GM18858 (cell line): ENCODE measurements around the gene SORL1.

ENCODE experiments used
- ATAC-seq: cut with Tn5 transposase; IDR thresholded peaks from one replicate; pipeline ENCODE4 v1.9.1; 2021; ENCODE audit not compliant: unreplicated experiment

Gene SORL1

DNA sequence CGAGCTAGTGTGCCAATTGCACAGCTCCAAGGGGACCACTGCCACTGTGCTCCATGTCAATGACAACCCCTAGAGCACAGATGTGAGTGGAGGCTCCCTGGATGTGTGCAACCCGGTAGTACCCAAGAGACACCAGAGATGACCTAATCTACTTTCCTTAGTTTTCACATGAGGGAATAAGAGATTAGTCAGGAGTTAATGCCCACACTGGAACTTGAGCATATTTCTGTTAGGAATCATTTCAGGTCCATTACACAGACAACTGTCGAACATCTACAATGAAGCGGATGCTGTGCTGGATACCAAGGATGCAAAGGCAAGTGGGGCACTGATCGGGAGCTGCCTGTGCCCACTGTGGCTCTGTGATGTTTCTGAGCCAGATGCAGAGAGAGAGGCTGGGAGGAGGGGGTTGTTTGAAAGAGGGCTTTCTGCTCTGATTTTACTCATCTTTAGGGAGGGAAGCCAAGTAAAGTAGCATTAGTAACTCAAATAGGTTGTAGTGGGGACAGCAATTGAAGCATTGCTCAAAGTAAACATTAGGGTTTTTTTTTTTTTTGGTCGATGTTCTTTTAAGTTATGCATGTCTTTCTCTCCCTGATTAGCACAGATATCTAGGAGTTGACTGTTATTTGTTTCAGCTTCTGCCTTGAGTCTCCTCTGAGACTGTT, 83.1 kb downstream of the SORL1 start:
- ATAC-seq, result no peak

DNA sequence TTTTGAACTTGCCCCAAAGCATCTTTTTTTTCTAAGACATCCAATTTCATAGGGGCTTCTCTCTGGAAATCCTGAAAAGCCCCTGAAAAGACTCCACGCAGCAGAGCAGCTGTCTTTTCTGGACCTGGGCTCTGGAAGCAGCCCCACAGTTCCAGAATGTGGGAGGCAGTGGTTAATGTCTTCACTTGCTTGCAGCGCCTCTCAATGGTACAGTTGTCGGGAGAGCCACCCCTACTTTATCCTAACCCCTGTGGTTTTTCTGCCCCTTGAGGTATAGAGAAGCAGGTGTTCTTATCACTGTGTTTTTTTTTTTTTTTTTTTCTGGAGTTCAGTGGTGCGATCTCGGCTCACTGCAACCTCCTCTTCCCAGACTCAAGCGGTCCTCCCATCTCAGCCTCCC, 84.0 kb downstream of the SORL1 start:
- ATAC-seq, result no peak

DNA sequence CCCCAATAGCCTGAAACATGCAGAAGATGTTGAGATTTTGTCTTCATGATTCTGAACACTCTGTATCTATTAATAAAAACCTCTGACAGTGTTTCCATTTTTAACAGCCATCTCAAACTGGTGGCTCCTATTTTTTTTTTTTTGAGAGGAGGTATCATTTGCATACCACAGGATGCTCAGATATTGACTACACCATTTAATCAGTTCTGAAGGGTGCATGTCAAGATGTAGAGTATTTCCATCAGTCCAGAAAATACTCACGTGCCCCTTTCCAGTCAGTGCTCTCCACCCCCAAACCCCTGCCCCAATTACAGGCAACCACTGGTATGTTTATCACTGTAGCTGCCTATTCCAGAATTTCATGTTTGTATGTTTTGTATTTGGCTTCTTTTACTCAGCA, 85.9 kb downstream of the SORL1 start:
- ATAC-seq, result peak; percentile 58

DNA sequence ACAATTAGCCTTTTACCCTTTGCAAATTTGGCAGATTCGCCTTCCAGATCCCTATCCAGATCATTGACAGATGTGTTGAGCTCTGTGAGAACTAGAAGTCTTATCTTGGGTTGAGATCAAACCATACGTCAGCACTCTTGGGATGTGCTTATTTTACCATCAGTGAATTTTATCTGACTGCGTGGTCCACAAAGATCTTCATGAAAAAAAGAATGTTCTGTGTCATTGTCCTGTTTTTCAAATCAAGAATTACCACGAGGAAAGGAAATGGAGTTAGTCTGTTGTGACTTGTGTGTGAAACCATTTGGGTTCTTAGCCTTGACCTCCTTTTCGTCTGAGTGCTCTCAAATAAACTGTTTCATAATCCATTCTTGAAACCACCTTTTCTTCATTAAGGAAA, 86.9 kb downstream of the SORL1 start:
- no peak for ATAC-seq

DNA sequence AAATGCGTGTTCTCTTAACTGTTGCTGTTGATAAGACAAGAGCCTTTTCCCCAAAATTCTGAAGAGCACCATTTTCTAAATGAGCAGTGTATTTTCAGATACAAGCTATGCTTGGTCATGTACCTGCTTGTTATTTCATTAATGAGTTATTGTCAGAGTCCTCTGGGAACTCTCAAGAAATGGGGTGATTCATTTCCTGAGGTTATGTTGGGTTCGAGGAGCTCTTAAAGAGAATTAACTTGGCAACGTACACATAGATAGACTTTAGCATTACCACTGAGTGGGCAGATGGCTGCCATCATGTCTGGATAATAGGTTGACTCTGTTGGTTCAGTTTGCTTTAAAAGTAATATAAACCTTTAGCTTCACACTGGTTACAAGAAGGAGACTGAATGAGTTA, 88.5 kb downstream of the SORL1 start:
- ATAC-seq, result no peak

DNA sequence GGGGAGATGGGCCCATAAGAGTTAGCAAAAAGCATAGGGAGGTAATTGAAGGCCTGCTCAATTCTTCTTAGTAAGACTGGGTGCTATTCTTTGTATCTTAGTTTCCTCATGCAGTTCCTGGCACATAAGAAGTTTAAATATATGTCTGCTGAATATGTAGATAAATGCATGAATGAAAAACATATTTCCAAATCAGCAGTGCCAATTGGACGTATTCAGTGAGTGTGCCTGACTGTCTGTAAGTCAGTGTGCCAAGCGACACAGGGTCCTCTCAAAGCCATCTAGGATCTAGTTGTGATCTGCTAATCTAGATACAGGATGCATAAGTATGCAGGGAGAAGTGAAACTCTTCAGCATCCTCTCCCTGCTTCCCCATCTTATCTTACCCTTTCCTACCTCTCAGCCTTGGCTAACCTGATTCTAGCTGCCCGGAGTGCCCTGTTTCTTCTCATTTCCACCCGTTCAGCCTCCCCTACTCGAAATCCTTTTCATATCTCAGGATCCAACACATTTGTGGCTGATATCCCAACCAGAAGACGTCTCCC, 91.8 kb downstream of the SORL1 start:
- no peak for ATAC-seq

DNA sequence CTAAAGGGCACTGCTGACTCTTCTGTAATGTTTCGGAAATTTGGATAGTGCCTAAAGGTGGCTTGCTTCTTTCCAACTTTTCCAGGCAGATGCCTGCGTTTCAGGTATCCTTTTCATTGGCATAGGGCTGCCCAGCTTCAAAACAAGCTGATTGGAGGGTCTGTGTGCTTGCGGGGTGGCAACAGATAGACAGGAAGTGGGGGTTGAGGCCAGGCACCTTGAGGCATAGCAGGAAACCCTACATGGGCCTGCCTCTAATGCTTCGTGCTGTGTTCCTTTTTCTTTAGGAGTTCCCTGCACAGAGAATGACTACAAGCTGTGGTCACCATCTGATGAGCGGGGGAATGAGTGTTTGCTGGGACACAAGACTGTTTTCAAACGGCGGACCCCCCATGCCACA, 92.8 kb downstream of the SORL1 start:
- no peak for ATAC-seq

DNA sequence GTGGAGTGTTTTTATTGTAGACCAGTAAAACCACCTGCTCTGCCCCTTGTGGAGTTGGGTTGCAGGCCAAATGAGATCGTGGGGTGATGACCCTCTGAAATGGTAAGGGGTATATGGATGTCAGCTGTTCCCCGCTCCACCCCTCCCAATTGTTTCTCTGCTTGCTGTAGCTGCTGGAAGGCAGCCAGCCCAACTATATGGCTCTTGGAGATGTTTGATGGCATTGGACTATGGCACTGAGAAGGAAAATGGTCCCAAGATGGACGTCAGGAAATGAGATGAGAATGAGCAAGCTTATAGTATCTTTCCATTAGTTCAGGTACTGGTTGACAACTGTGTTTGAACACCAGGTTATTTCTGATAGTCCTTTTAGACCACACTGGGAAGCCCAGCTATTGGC, 95.5 kb downstream of the SORL1 start:
- no peak for ATAC-seq

DNA sequence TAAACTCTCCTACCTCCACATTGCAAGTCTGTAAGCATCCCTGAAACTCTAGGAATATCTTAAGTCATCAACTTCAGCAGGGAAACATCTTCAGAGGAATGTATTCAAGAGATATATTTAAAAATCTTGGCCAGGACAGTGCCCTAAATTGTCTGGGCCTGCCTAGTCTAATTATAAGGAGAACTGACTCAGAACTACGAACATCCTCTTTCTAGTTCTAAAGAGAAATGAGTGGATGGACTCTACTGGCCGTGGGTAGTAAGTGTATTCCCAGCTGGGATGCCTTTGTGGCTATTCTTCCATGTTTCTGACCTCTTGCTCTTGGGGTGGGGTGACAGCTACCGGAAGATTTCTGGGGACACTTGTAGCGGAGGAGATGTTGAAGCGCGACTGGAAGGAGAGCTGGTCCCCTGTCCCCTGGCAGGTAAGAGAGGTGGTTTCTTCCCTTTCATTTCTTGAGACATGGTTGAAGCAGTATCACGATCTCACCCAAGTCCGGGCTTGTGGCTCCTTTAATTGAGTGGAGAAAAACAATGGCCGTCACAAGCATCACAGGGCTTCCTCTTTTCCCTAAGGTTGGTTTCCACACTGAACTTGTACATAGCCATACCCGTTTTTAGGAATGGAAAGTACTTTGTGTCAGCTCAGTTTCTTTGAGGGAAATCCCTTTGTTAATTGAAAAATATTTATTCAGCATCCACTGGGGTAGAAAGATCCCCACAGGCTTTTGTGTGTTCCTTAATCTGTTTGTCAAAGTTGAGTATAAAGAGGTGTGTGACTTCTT, 98.3 kb downstream of the SORL1 start:
- no peak for ATAC-seq

DNA sequence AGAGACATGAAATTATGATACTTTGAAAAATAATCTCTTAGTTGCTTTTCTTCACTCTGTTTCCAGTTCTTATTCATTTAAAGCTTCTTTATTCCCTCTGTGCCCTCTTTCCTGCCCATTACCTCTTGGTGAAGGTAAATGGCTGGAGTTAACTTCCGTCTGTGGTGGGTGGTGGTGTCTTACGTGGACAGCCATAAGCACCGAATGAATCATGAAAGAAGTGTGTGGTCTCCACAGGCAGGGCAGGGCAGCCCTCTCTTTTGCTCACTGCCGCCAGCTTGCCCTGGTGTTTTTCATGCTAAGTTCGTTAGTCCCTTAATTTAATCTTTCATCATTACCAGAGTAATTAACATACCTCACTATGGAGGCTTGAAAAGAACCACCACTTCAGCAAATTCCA, 99.3 kb downstream of the SORL1 start:
- no peak for ATAC-seq

DNA sequence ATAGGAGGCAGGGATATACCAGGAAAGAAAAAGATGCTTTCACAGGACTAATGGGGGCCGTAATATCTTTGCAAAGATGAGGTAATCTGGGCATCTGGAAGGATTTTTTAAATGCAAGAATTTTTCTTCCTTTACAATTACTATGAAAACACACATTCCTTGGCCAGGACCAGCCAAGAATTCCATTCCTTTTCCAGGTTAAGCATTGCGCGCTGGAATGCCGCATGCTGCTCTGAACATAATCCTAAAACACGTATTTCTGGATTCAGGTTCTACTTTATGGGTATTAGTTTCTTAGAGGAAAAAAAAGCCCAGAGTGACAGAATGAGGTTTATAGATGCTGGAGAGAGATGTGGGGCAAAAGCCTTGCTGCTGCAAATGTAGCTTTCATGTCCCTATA, 100.0 kb downstream of the SORL1 start:
- ATAC-seq, result no peak

DNA sequence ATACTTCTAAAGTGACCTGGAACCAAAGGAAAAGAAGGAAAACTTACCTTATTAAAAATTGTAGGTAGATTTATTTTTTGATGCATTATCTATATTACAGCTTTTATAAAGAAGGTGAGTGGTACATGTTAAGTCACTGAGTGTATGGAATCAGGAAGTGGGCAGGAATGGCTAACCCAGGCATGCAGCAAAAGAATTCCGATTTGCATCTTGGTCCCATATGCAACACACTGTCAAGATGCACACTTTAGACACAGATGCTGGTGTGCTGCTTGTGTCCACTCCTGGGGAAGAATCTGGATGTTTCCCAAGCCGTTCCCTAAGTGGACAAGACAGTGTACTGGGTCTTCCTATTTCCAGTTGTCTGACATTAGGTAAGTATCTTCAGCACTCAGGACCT, 100.5 kb downstream of the SORL1 start:
- no peak for ATAC-seq

DNA sequence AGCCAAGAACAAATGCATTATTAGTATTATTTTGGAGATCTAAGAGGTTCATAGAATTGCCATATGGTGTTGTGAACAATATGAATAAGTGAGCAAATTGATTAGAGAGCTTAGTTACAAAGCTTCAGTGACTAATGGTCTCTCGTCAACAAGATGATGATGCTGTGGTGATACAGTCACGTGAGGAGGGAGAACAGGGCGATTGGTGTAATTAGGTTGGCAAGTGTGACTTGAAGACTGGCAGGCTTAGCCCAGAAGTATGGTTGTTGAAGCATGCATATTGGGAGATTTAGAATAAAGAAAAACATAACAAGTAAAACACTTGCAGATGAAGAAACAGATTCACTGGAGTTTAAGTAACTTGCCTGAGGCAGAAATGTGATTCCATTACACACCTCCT, 101.3 kb downstream of the SORL1 start:
- no peak for ATAC-seq

DNA sequence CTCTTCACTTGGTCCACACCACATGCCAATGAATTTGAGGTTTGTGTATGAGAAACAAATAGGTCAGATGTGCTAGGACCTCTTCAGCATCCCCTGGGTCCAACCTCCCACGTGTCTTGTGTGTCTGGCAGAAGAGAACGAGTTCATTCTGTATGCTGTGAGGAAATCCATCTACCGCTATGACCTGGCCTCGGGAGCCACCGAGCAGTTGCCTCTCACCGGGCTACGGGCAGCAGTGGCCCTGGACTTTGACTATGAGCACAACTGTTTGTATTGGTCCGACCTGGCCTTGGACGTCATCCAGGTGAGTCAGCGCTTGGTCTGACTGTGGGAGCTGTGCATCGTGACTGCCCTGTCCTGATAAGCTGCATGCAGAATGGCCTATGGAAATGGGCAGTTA, 101.7 kb downstream of the SORL1 start:
- ATAC-seq, result no peak

DNA sequence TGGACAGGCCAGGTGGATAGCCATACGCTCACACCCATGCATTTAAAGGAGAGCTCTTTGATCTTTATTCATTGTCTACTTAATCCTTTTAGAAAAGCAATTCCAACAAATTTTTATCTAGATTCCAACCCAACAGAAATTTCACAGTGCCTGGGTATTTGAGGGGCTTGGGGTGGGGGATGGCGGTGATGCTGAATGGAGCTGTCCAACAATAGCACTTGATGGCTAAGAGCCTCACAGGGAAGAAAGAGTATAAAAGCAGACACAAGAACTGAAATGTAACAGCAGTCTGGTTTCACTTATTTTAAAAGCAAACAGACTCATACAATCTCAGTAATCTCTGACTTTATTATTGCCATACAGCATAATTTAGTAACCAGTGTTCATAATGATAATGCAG, 102.4 kb downstream of the SORL1 start:
- ATAC-seq, result no peak

DNA sequence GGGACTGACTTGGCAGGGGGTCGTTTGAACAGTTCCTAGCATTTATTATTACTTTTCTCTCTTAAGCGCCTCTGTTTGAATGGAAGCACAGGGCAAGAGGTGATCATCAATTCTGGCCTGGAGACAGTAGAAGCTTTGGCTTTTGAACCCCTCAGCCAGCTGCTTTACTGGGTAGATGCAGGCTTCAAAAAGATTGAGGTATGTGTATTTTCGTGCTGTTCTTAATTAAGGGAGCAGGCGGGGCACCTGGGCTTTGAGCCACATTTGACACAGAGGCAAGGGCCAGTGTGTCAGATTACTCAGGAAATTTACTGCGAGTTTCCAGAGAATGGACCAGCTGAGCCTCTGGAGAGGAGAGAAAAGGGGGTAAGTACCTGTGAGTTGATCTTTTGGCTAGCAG, 103.0 kb downstream of the SORL1 start:
- ATAC-seq, result no peak

DNA sequence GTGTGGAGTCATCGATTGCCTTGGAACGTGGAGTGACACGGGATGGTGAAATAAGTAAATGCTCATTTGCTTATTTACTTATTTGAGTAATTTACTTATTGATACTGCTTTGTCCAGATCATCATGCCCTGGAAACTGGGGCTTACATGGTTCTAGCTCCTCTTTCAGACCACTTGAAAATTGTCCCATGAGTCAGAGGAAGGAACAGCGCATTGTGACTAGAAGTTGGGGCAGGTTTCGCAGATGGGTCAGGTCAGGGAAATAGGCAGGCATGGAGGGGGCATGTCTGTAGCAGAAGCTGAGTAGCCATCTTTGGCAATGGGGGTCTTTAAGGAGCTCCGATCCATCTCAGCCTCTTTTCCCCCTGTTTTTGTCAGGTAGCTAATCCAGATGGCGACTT, 104.8 kb downstream of the SORL1 start:
- no peak for ATAC-seq

DNA sequence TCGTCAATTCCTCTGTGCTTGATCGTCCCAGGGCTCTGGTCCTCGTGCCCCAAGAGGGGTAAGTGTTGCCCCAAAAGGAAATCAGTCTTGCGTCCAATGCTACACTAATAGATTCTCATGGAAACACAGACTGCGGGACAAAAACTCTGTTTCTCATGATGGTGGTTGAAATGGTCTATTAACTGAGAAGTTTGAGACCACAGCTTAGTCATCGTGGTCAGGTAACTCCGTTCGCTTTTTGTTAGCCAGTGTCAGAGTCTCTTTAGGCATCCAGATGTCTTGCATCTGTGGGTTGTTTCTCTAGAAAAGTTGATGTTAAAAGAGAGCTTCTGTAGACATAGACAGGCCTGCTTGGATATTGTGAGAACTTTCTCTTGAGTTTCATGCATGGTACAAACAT, 105.2 kb downstream of the SORL1 start:
- peak; percentile 87 for ATAC-seq

DNA sequence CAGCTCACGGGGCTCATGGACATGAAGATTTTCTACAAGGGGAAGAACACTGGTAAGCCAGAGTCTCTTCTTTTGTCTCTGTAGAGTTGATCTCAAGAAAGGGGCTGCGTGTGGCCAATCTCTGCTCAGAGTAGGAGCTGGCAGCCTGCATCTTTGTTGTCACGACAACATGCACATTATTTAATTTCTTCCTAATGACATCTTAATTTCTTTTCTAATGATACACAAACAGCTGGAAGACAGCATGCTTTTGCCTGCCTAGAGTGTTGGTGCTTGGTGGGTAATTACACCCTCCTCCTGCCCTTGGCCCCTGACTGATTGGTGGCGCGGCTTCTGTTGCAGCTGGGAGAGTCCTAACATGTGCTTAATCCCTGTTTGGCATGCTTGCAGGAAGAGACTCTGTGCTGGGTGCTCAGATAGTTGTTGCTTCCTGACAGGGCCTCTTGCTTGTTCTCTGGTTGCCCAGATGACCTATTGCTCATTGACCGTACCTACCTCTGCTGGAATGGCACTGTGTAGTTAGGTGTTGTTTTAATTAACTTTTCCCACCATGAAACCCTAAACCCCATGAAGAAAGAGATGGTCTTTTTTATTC, 107.6 kb downstream of the SORL1 start:
- ATAC-seq, result no peak

DNA sequence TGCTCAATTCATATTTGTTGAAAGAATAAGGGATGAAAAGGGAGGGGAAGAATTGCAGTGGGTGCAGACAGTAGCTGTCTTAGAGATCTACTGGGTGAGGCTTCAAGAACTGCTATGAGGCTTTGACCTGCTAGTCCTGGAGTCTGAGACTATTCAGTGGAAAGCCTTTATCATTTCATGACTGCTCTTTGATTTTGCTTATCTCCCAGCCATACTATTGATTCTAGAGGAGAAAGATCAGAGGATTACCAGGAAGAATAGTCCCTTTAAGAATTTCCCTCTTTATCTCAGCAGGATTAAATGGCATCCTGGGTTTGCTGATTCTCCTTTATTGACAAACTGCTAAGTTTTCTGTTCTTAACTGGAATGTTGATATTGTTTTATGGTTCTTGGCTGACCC, 108.1 kb downstream of the SORL1 start:
- no peak for ATAC-seq

DNA sequence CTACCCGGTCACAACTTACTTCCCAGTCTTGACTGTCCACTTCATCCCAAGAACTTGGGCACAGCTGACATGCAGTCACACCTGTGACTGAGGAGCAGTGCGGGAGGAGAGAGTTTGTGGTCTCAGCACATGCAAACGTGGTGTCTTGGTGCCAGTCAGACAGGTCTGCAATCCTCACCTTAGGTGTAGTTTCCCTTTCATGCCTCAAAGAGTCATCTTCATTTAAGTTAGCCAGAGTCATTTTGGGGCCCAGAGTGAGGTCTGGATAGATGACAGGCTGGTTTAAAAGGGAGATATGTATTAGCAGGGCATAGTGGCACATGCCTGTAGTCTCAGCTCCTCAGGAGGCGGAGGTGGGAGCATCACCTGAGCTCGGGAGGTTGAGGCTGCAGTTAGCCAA, 109.1 kb downstream of the SORL1 start:
- ATAC-seq, result no peak

DNA sequence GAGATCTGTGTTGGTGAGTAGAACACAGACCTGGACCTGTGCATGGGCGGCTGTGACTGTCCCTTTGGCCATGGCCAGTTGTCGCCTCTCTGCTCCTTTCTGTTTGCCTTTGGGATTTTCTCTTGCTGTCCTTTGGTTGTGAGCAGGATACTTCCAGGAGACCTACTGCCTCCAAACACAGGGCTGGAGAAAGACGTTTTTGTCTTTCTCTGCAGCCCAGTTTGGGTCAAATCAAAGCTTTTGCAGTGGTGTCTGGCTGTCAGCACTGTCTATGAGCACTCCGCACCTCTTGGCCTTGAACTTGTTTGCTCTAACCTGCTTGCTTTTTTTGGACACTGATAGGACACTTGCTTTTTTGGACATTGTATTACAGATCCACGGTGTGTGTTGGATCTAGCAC, 109.6 kb downstream of the SORL1 start:
- ATAC-seq, result no peak
